A673 (cell line): ENCODE measurements around the gene CCT3.

Experiments
- CTCF ChIP-seq: fragments of 300-800, 200-600 bp; sonication (generic); conservative IDR thresholded peaks from 2 replicates; pipeline ENCODE4 v1.5.1; 2017; ENCODE audit warnings: low read depth, mild to moderate bottlenecking, antibody characterized with exemption, low read length, moderate library complexity, mixed read lengths
- EZH2 ChIP-seq: fragments of 200-600 bp; sonication (generic); IDR thresholded peaks from 2 replicates; pipeline ENCODE4 v1.6.1; 2017; ENCODE audit warnings: borderline replicate concordance, low read depth, mild to moderate bottlenecking, mixed read lengths, antibody characterized with exemption, low read length; ENCODE audit not compliant: poor library complexity, severe bottlenecking

GRCh38 chr1:156284757-156285156, 53.3 kb downstream of the CCT3 start:
- TF ChIP-seq EZH2 (no peak), CTCF (no peak)
